ENCODE measurements around the gene PDE11A.
"Not testable (repeated sequence)": the region's sequence is repeated elsewhere in the genome, so short reads cannot be mapped to it uniquely, and the experiment has no call there.

- not testable (repeated sequence) for TF ChIP-seq LEF1 (IDR thresholded peaks at IDR 0.05; ENCODE audit: borderline replicate concordance); BHLHE40 (IDR thresholded peaks at IDR 0.05; ENCODE audit: borderline replicate concordance); TARDBP (IDR thresholded peaks at IDR 0.05); SP1 (IDR thresholded peaks at IDR 0.05); CTBP1 (IDR thresholded peaks at IDR 0.05; ENCODE audit: borderline replicate concordance); SUZ12 (IDR thresholded peaks at IDR 0.05); PKNOX1 (IDR thresholded peaks at IDR 0.05); L3MBTL2 (conservative IDR thresholded peaks at IDR 0.05)
Observed at GRCh38 chr2:178079279-178079678, 6.7 kb upstream of the PDE11A start.
